T-helper 1 cell treated with Interleukin-12 subunit alpha and Interleukin-12 subunit beta and Interleukin-4 antibody, amounts not matched to agents 30 ng/mL and 1 ng/mL, for 36 hours (primary cell): ENCODE measurements around the gene CHMP4B. TPM values are rescaled to one million over a fixed set of nuclear protein-coding genes. Genes with fewer than 3 reads are reported as not detected.

Source experiments
- intact Hi-C: fragments of 100-400 bp; cut with micrococcal nuclease; formaldehyde crosslinking; loops from one replicate; pipeline ENCODE4 v1.15.1; 2024
- total RNA-seq: library from RNA; stranded (reverse); gene quantifications from 2 replicates; pipeline ENCODE4 v1.2.3, GENCODE V29; 2022

The CHMP4B gene
- total RNA-seq, 1 donor from 2014 or later: 78.0 TPM

GRCh38 chr20:33859751-33860150 lies 48.6 kb downstream of the CHMP4B start:
- intact Hi-C loops: loop anchor here (2.0 to 5.0 kb wide), 3 partner anchors 47 to 251 kb away; no protein-coding TSS in a partner anchor

- intact Hi-C loops: loop anchor here (5.0 kb wide), 1 partner anchor 161 kb away; no protein-coding TSS in a partner anchor
Observed at GRCh38 chr20:33861458-33861857, 50.3 kb downstream of the CHMP4B start.

GRCh38 chr20:33862709-33863403 lies 51.7 kb downstream of the CHMP4B start:
- intact Hi-C loops: loop anchor here (1.0 to 5.0 kb wide), 4 partner anchors 52 to 266 kb away; no protein-coding TSS in a partner anchor

GRCh38 chr20:33863440-33864323 lies 52.5 kb downstream of the CHMP4B start:
- intact Hi-C loops: loop anchor here (2.0 to 5.0 kb wide), 3 partner anchors 51 to 207 kb away; no protein-coding TSS in a partner anchor

- intact Hi-C loops: loop anchor here (5.0 kb wide), 1 partner anchor 158 kb away; no protein-coding TSS in a partner anchor
Observed at GRCh38 chr20:33864324-33864963, 53.3 kb downstream of the CHMP4B start.

GRCh38 chr20:33865761-33866370 lies 54.7 kb downstream of the CHMP4B start:
- intact Hi-C loops: no loop called here

GRCh38 chr20:33866398-33867100 lies 55.4 kb downstream of the CHMP4B start:
- intact Hi-C loops: no loop called here

GRCh38 chr20:33868042-33868441 lies 56.9 kb downstream of the CHMP4B start:
- intact Hi-C loops: no loop called here

- intact Hi-C loops: no loop called here
Observed at GRCh38 chr20:33868595-33868994, 57.4 kb downstream of the CHMP4B start.

GRCh38 chr20:33869283-33869682 lies 58.1 kb downstream of the CHMP4B start:
- intact Hi-C loops: no loop called here

GRCh38 chr20:33871362-33871761 lies 60.2 kb downstream of the CHMP4B start:
- intact Hi-C loops: no loop called here

GRCh38 chr20:33874129-33874528 lies 63.0 kb downstream of the CHMP4B start:
- intact Hi-C loops: no loop called here

GRCh38 chr20:33875055-33875454 lies 63.9 kb downstream of the CHMP4B start:
- intact Hi-C loops: no loop called here

GRCh38 chr20:33875534-33876026 lies 64.4 kb downstream of the CHMP4B start:
- intact Hi-C loops: no loop called here

GRCh38 chr20:33878583-33878982 lies 67.4 kb downstream of the CHMP4B start:
- intact Hi-C loops: no loop called here

- intact Hi-C loops: no loop called here
Observed at GRCh38 chr20:33880396-33880795, 69.2 kb downstream of the CHMP4B start.

- intact Hi-C loops: no loop called here
Observed at GRCh38 chr20:33881989-33882388, 70.8 kb downstream of the CHMP4B start.

GRCh38 chr20:33882481-33882880 lies 71.3 kb downstream of the CHMP4B start:
- intact Hi-C loops: no loop called here

GRCh38 chr20:33883164-33883563 lies 72.0 kb downstream of the CHMP4B start:
- intact Hi-C loops: no loop called here

GRCh38 chr20:33884633-33885032 lies 73.5 kb downstream of the CHMP4B start:
- intact Hi-C loops: no loop called here
